Inflammatory macrophage treated with lipopolysaccharide for 4 hours (primary cell): ENCODE results near the gene SNX10.

Experiments
- DNase-seq: peaks from one replicate; pipeline ENCODE4 v3.0.0-alpha.2; 2020

The SNX10 gene

DNA sequence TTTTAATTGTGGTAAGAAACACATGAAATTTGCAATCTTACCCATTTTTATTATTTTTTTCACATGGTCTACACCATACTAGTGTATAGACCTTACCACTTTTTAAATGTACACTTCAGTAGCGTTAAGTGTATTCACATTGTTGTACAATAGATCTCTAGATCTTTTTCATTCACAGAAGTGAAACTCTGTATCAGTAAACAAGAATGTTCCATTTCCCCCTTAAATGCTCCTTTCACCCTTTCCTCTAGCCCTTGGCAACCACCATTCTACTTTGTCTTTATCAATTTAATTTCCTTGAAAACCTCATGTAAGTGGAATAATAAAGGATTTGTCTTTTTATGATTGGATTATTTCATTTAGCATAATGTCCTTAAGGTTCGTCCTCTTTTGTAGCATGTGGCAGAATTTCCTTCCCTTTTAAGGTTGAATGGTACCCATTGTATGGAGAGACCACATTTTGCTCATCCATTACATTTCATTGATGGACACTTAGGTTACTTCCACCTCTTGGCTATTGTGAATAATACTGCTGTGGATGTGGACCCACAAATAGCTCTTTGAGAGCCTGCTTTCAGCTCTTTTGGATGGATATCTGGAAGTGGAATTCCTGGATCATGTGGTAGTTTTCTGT is 45.7 kb downstream of the SNX10 start:
- DNase-seq: peak; percentile 49

DNA sequence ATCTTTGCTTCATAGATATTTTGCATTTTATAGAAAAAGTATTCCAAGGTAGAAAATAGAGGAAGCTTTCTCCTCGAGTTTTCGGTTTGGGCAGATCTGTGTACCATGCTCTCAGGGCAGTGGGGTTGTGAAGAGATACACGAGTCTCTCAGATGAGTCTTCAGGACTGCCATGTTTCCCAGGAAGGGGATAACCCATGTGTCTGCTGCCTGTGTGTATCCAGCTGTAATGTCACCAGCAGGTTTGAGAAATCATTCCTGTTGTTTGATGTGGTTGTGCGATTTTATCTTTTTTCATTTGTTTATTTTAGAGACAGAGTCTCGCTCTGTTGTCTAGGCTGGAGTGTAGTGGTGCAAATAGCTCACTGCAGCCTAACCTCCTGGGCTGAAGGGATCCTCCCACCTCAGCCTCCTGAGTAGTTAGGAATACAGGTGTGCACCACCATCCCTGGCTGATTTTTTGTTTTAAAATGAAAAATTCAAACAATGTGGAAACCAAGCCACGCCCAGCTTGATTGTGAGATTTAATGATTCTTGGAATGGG is 48.9 kb downstream of the SNX10 start:
- DNase-seq: no peak

DNA sequence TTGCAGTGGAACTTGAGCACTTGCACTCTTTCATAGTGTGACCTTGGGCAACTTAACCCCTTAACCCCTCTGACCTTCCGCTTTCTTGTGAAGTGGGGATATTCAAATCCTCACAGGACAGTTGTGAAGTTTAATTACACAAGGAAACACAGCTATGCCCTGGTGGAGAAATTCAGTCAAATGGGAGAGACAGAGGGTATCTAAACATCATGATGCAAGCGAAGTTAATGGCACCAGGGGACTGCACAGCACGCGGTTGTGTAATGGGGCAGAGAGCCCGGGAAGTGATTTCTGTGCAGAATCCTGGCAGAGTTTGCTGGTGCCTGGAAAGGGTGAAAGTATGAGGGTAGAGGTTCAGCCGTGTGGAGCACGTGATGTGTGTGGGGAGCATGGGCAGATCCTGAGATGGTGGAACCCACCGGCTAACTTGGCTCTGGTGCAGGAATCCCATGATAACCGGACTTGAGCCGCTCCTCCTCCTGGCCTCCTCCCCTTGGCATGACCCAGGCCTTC is 51.7 kb downstream of the SNX10 start:
- no peak for DNase-seq

DNA sequence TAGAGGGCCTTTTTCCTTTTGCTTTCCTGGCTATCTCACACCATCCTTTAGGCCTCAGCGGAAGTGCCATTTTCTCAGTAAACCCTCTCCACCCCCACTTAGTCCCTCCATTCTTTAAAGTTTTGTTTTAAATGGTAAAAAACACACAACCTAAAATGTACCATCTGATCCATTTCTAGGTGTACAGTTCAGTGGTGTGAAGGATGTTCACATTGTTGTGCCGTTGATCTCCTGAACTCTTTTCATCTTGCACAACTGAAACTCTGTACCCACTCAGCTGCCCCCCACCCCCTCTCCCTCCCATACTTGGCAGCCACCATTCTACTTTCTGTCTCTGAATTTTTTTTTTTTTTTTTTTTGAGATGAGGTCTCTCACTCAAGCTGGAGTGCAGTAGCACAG is 52.2 kb downstream of the SNX10 start:
- no peak for DNase-seq

DNA sequence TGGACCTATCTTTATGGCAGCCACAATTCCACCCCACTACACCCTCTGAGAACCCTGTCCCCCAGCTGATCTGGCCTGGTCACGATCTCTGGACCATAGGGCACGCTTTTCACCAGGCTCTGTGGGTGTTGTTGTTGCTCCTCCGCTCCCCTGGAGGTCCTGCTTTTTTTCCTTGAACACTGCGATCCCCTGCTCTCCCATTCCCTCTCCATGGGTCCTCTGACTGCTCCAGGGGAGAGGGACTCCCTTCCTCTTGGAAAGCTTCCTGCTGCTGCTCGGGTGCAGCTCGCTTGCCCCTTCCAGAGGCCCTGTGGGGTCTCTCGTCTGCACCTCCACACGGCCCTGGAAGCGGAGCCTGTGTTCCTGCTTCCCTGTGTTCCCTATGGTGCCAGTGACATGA is 53.5 kb downstream of the SNX10 start:
- DNase-seq: no peak

DNA sequence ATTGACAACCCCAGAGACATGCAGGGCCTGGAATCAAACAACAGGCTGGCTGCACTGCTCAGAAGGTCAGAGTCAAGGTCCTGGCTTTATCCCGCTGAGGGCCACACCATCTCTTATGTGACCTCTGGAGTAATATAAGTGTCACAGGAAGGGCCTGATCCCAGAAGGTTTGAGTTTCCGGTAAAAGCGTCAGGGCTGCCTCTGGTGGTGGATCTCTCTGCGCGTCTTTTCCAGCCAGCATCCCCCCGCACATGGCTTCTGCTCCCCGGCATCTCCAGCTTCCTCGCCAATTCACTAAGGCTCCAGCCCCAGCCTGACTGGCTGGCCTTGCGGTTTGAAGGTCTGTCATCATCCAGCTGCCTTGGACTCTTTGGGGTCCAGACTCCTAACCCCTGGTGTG is 54.2 kb downstream of the SNX10 start:
- DNase-seq: no peak

DNA sequence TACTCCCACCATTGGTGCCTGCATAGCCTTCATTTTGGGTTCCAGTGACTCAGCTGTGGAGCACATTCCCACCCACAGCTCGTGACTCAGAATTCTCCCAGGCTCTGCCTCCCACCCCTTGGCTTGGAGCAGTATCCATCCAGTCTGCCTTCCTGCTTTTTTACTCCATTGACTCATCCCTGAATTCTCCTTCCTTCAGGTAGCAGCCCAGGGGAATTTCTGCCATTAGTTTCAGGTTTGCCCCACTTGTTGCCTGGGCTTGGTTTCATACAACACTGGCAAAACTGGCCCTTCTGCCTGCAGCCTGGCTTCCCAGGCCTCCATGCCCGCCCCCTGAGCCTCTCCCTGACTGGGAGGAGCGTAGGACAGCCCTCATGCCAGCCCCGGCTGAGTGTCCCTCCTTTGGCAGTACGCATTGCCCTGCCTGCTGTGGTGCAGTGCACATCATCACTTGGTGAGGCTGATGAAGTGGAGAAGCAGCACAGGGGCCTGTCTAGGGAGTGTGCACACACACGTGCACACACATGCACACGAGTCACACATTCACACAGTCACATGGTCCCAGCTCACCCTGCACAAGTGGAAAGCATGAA is 55.0 kb downstream of the SNX10 start:
- DNase-seq: peak; percentile 73

DNA sequence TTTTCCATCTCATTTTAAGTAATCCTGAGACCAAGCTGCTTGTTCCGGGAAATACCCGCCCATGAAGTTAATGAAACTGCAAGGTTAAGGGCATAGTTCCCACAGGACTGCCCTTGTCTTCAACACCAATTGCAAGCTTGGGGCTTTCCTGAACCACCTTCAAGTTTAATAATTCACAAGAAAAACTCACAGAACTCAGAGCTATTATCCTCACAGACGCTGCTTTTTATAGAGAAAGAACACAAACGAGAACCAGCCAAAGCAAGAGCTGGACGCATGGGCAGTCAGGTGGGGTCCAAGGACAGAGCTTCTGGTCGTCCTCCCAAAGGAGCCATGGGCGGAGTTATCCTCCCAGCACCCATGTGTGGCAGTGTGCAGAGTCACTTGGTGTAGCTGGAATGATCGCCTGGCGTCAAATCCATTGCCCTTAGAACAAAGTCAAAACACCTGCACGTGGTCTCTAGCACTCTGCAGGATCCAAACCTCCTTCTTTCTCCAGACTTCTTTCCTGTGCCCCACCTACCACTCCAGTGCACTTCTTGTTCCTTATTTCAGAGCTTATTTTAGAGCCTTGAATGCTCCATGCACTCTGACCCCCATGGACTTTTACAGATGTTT is 56.7 kb downstream of the SNX10 start:
- DNase-seq: no peak

DNA sequence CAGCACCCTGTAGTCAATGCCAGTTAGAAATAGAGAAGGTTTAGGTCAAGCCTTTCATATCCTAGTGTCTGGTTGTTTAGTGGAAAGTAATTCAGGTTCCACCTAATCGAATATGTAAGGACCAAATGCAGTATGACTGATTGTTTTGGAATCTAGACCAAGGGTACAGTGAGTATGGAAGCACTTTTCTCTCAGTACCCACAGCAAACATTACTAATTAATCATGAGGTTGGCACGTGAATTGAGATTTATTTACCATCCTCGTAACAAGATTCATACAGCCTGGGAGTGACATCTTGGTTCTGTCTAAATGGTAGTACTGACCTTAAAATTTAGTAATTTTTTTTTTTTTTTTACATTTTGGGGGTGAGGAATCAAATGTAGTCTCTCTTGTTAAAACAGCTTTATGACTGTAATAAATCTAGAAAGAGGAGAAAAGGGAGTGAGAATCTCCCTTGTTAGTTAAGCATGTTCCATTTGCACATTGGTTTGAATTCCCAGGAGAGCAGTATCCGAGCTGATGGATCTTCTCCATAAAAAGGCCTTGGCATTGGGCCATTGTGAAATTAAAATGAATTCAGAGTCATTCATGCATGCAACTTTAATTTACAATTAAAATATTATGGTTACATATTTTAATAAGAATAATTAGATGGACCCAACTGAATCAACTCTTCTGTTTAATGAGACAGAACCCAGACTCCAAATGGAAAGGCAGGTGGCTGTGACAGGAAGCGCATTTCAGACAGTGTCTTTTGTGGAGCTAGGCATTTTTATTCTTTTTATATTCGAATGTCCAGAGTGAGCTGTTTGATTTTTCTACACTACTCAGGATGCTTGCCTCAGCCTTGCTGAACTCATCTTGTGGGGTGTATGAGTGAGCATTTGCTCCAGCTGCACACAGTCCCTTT is 57.6 kb downstream of the SNX10 start:
- no peak for DNase-seq

DNA sequence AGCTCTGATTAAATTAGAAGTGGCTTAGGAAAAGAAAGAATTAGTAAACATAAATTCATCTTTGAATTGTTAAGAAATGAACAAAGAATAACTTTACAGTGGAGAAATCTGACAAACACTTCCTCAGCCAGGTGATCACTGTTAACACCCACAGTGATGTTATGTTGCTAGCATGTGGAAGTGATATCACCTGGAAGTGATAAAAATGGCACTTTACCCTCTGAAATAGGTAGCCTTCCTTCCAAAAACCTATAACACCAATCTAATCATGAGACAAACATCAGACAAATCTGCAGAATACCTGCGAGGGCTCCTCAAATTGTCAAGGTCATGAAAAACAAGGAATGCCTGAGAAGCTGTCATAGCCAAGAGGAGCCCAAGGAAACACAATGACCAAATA is 59.5 kb downstream of the SNX10 start:
- DNase-seq: no peak

DNA sequence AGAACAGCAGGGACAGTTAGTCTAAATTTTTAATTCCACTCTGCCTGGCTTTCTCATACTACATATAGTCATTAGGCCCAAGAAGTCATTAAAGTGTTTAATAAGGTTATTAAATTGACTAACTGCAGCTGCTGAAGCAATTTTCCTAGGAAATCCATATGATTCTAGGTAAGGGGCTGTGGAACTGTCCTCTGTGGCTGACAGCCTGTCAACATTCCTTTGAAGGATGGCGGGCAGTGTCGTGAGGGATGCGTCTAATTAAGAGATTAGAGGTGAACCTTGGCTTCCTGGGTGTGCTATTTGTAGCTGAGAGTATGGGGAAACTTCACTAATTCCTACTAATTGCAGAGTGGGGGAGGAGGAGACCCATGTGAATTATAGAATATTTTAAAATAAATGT is 64.6 kb downstream of the SNX10 start:
- DNase-seq: no peak

DNA sequence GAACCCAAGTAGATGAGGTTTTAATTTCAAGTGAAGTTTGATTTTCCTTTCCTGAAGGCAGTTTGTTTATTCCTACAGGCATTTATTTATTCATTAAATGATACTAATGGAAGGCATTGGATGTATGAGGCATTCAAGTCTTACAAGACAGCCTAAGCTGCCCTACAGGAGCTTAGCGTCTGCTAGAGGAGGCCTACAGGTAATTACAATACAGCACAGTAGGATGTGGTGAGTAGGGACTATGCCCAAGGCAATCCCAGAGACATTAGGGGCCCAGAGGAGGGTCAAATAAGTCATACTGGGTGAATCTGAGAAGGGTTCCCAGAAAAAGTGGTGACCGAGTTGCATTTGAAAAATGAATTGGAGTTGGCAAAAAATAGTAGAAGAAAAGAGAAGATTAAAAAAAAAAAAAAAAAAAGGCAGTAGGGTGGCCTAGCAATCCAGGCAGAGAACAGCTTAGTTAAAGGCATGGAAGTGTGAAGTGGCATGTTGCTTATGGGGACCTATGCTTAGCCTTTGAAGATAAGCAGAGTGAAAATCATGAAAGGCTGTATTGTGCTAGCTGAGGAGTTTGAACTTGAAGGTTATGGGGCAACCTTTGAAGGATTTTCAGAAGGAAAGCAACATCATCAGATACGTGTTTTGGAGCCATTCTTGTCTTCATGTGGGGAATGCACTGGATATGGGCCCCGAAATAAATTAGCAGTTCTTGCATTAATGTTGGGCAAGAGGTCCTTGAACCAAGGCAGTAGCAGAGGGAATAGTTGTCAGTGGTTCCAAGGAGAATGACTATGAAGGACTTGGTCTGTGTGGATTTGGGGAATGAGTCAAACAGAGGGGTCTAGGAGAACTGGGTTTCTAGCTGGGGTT is 65.5 kb downstream of the SNX10 start:
- DNase-seq: no peak

DNA sequence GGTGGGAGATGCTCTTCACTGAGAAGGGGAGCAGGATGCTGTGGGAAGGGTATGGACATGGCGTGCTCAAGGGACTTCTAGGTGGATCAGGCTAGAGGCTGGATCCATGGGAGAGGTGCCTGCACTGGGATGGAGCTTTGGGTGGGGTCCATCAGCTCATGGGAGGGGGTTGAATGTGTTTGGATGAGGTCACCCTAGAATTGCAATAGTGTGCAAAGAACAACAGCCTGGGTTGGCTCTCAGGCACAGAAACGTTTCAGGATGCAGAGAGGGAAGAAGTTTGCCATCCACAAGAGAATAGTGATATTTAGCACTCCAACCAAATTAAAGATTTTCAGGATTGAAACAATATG is 66.1 kb downstream of the SNX10 start:
- DNase-seq: no peak

DNA sequence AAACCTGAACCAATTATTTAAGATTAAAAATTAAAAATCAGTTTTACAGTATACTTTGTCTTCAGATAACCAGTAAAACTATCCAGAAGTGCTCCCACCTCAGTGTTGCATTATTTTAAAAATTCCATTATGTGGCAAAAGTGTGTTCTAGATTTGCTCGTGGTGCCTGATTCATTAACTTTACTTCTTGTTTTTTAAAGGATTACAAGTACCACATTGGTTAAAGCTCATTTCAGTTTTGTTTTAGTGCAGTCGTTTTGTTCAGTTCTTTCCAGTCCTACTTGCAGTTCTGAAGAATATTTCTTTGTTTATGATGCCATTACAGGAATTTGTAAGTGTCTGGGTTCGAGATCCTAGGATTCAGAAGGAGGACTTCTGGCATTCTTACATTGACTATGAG is 69.0 kb downstream of the SNX10 start:
- peak; percentile 98 for DNase-seq

DNA sequence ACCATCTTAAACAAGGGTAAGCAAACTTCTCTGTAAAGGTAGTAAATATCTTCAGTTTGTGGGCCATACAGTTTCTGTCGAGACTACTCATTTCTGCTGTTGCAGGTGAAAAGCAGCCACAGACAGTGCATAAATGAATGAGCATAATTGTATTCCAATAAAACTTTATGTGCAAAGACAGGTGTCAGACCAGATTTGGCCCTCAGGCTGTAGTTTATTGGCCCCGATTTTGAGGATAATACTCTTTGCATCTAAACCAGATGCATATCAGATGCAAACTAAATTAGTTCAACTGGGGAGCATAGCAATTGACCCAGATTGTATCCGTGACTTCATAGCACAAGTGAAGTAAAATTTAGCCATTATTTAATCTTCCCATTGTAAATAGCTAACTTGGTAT is 70.0 kb downstream of the SNX10 start:
- DNase-seq: peak; percentile 22

DNA sequence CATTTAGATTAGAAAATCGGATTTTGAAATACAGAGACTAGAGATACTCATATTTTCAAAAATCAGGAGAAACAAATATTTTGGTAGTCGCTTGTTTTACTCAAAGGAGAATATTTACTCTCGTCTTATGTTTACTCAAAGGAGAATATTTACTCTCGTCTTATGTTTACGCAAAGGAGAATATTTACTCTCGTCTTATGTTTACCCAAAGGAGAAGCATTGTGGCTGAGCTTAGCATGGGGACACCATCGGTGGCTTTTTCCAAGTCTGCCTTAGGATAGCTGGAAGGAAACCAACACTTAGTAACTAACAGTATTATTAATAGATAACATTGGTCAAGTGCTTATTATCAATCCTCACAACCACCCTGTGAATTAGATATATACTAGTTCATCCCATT is 71.8 kb downstream of the SNX10 start:
- DNase-seq: no peak

DNA sequence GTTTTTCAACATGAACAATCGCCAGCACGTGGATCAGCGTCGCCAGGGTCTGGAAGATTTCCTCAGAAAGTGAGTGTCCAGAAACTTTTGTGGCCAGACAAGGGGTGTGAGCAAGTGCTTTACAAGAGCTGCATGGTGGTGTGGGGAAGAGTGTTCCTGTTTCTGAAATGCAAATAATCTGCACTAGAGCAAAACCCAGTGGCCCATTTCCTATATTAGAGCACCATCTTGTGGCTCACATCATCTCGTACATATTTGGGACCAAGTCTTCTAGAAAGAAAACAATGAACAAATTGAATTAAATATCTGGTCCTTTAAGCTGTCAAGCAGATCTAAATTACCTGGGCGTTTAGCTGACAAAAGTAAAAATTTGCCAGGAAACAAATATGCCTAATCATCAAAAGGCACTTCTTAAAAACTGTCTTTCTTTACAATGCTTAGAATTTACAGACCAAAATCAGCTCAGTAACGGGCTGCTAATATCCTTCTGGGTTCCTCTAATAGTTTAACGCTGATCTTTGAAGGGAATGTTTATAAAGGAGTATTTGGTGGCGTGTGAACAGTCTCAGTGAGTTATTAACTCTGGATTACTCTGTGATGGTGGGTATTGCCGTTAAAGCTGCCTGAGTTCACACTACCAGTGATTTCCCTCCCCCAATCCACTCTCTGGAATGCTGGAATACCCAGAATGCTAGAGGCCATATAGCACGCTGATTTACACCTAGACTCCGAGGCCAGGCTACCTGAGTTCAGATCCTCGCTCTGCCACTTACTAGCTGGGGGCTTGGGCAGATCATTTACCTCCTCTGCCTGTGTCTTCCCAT is 73.6 kb downstream of the SNX10 start:
- DNase-seq: peak; percentile 92

DNA sequence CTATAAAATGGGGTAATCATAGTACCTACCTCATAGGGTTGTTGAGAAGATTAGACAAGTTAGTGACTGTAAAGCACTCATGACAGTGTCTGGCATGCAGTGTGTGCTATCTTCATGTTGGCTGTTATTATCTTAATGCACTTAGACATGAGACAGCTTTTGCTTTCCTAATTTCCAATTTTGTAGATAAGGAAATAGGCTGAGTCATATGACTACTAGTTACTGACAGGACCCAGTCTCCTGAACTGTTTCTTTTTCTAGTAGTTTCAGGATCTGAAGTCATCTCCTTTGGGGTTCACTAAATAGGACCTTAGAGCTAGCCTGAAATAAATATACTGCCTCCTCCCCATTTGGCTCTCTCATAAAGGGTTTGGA is 74.2 kb downstream of the SNX10 start:
- peak; percentile 72 for DNase-seq

DNA sequence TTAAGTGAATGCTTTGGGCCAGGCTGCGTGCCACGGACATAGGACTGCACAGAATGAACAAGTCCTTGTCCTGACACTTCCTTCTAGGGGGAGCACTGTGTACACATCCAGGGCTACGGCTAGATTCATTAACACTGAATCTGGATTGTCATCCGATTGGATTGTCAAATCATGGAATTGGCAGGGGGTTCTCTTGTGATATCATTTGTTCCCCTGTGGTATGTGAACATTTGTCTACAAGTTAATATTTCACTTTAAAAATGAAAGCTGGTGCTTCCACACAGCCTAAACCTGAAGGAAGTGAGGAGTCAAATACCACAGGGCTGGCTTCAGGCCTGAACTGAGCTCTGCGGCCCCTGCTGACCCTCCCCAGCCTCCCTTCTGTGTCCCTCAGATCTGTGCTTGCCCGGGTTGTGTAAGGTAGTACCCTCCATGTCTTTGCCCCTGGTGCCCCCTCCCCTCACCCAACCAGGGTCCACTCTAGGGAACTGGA is 75.6 kb downstream of the SNX10 start:
- DNase-seq: no peak

DNA sequence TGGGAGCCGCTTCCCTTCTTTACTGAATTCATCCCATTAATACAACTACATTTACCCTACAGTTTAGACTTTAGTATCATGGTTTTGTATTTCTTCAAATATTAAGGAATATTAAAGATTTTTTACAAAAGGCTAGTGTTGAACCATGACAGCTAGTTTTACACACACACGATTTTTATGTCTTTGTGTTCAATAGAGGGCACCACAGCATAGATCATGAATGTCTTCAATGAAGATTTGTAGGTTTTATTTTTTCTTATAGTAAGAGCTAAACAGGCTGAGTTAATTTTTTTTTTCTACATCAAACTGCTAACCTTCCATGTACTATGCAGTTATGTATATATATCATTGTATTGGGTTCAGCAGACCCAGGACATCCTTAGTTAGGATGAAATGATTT is 76.9 kb downstream of the SNX10 start:
- no peak for DNase-seq

DNA sequence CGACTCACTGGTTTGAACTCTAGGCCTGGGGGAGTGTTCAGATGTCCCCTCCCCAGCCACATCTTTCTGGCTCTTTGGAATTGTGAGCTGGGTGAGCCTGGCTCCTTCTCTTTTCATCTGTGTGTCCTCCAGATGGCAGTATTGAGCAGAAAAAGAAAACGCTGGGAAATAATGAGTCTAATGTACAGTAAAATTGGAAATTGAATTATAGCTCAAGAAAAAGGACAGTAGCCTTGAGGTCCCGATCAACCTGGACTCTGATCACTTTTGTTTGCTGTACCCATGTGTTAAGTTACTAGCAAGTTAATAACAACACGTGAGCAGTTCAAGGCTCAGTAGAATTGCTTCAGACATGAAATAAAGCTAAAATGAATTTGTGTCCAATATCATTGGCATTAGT is 77.9 kb downstream of the SNX10 start:
- peak; percentile 53 for DNase-seq
